ENCODE results near the gene ESD.
"Not testable (repeated sequence)": the region's sequence is repeated elsewhere in the genome, so short reads cannot be mapped to it uniquely, and the experiment has no call there.

The ESD gene

DNA sequence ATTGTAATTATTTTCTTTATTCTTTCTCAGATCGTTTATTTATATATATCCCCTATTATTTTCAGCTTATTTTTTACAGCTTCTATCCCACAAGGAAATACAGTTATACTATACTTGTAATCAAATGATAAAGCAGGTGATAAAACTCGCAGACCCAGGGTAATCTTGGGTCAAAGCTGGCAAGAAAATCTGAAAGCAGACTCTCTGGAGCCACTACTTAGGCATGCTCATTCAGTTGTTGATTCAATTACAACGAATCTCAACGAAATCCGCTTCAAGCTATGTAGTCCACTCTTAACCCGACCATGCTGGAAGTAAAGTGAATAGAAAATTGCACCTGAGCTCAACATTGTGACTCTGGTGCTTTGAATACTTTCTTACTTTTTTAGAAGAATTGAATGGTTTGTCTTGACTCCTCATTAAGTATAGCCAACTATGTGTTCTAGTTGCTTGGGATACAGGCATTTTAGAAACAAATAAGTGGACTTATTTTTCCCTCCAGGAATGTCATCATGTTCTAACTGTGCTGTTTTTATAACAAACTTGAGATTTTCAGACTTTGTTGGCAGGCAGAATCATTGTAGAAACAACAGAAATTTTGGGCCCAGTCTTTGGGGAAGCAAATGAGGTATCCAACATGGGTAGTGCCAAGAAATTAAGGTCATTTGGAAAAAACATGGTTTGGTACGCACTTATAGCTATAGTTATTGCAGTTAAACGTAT is 21.4 kb downstream of the ESD start:
- peaks cover 76% of the 10 kb centered on the region for H3K36me3 ChIP-seq
- TF ChIP-seq, protein P1, sequence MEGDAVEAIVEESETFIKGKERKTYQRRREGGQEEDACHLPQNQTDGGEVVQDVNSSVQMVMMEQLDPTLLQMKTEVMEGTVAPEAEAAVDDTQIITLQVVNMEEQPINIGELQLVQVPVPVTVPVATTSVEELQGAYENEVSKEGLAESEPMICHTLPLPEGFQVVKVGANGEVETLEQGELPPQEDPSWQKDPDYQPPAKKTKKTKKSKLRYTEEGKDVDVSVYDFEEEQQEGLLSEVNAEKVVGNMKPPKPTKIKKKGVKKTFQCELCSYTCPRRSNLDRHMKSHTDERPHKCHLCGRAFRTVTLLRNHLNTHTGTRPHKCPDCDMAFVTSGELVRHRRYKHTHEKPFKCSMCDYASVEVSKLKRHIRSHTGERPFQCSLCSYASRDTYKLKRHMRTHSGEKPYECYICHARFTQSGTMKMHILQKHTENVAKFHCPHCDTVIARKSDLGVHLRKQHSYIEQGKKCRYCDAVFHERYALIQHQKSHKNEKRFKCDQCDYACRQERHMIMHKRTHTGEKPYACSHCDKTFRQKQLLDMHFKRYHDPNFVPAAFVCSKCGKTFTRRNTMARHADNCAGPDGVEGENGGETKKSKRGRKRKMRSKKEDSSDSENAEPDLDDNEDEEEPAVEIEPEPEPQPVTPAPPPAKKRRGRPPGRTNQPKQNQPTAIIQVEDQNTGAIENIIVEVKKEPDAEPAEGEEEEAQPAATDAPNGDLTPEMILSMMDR (IDR thresholded peaks at IDR 0.05) = no peak
- H3K4me1 ChIP-seq (ENCODE audit: control insufficient read depth in 1 of 2, insufficient read depth in 1 of 2, low read depth in 1 of 2, low read length in 1 of 2) = no peaks in the 10 kb centered on the region
- no peak overlapping the region for H3K27ac ChIP-seq
- H3K4me3 ChIP-seq (ENCODE audit: low read depth in 1 of 2, low read length in 1 of 2) = no peak overlapping the region
- no peaks in the 10 kb centered on the region for H3K27me3 ChIP-seq
- no peaks in the 10 kb centered on the region for H3K9me3 ChIP-seq

DNA sequence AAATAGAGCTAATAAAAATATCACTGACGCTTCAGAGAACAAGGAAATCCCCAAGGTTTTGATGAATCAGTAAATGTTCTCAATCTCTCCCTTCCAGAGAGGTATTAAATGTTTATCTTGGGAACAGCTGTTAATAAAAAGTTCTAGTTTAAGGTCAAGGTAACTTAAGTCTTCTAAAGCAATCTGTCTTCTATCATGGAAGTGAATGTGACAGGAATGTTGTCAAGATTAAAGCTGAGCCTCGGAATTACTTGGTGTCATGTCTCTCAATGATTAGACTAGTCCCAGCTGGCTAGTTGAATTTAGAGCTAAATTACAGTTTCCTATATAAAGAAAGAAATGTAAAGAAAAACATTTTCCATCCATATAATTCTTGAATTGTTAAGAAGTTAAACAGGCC is 23.4 kb downstream of the ESD start:
- TF ChIP-seq, protein P1 (IDR thresholded peaks at IDR 0.05) = no peak
- Histone ChIP-seq H3K9me3 (no peaks in the 10 kb centered on the region), H3K36me3 (peaks cover 59% of the 10 kb centered on the region)

DNA sequence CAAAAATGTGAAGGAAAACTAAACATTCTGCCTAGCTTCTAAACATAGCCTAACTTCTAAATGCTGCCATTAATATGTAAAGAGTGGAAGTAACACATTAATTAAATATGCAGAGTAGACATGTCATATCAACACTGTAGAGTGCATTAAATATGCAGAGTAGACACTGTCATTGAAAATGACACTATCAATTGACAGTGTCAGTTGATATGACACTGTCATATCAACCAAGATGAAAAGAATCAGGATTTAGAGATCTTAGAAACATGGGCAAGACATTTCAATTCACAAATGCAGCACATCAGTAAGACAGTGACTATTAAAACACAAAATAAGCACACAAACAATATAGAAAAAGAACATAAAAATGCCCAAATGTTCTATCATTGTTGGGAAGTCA is 25.3 kb downstream of the ESD start:
- TF ChIP-seq, protein P1 (IDR thresholded peaks at IDR 0.05) = no peak
- H3K36me3 ChIP-seq = peaks cover 54% of the 10 kb centered on the region
- no peak overlapping the region for H3K27ac ChIP-seq
- H3K9me3 ChIP-seq = no peaks in the 10 kb centered on the region
- H3K4me3 ChIP-seq (ENCODE audit: low read depth in 1 of 2, low read length in 1 of 2) = no peak overlapping the region
- H3K27me3 ChIP-seq = no peaks in the 10 kb centered on the region
- no peaks in the 10 kb centered on the region for H3K4me1 ChIP-seq (ENCODE audit: control insufficient read depth in 1 of 2, insufficient read depth in 1 of 2, low read depth in 1 of 2, low read length in 1 of 2)

More for the DNA sequence above, 23.4 kb downstream of the ESD start:
- Histone ChIP-seq H3K4me1 (ENCODE audit: control insufficient read depth in 1 of 2, insufficient read depth in 1 of 2, low read depth in 1 of 2, low read length in 1 of 2) (no peaks in the 10 kb centered on the region), H3K4me3 (ENCODE audit: low read depth in 1 of 2, low read length in 1 of 2) (no peak overlapping the region), H3K27ac (no peak overlapping the region), H3K27me3 (no peaks in the 10 kb centered on the region)

DNA sequence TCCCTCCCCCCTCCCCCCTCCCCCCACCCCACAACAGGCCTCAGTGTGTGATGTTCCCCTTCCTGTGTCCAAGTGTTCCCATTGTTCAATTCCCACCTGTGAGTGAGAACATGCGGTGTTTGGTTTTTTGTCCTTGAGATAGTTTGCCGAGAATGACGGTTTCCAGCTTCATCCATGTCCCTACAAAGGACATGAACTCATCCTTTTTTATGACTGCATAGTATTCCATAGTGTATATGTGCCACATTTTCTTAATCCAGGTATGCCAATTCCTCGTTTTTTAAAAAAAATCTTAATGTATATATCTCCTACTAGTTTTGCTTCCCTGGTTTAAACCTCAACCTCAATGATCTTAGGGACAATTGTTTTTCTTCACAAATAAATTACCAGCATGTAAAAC is 27.0 kb downstream of the ESD start:
- H3K4me1 ChIP-seq (ENCODE audit: control insufficient read depth in 1 of 2, insufficient read depth in 1 of 2, low read depth in 1 of 2, low read length in 1 of 2); H3K4me3 ChIP-seq (ENCODE audit: low read depth in 1 of 2, low read length in 1 of 2); H3K27me3 ChIP-seq; H3K9me3 ChIP-seq; H3K27ac ChIP-seq: not testable (repeated sequence)
- peaks cover 39% of the 10 kb centered on the region for H3K36me3 ChIP-seq

DNA sequence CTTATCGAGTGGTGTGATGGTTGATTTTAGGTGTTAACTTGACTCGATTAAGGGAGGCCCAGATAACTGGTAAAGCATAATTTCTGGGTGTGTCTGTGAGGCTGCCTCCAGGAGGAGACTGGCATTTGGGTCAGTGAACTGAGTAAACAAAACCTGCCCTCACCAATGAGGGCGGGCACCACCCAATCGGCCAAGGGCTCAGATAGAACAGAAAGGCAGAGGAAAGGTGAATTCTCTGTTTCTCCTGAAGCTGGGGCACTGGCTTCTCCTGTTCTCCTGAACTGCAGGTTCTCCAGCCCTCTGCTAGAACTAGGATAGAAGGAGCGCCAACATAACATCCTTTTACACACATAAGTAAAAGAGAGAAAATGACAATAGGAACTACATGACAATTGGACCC is 35.1 kb downstream of the ESD start:
- TF ChIP-seq, protein P1 (IDR thresholded peaks at IDR 0.05) = no peak
- Histone ChIP-seq H3K36me3 (no peaks in the 10 kb centered on the region), H3K4me3 (ENCODE audit: low read depth in 1 of 2, low read length in 1 of 2) (no peak overlapping the region), H3K4me1 (ENCODE audit: control insufficient read depth in 1 of 2, insufficient read depth in 1 of 2, low read depth in 1 of 2, low read length in 1 of 2) (peaks cover 16 to 18% of the 10 kb centered on the region in 2 experiments), H3K27ac (no peak overlapping the region), H3K9me3 (no peaks in the 10 kb centered on the region), H3K27me3 (no peaks in the 10 kb centered on the region)

DNA sequence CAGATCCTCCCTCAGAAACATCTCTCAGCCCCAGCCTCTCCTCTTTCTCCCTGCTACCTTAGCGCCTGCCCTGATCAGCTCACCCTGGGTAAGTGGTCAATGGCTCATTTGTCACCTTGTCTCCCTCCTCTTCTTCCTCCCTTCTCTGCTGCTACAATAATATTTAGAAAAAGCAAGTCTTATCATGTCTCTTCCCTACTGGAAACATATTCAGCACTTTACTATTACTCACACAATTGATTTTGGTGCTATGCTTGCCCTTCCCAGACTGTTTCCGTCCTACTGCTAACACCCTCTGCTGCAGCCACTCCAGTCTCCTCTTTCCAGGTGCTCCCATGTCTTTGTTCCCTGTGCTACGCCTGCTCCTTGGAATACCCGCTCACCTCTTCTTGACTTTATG is 35.8 kb downstream of the ESD start:
- H3K4me3 ChIP-seq (ENCODE audit: low read depth in 1 of 2, low read length in 1 of 2) = no peak overlapping the region
- no peak overlapping the region for H3K27ac ChIP-seq
- TF ChIP-seq, protein P1 (IDR thresholded peaks at IDR 0.05) = no peak
- no peaks in the 10 kb centered on the region for H3K36me3 ChIP-seq
- H3K27me3 ChIP-seq = no peaks in the 10 kb centered on the region
- H3K9me3 ChIP-seq = no peaks in the 10 kb centered on the region
- peaks cover 17 to 18% of the 10 kb centered on the region in 2 experiments for H3K4me1 ChIP-seq (ENCODE audit: control insufficient read depth in 1 of 2, insufficient read depth in 1 of 2, low read depth in 1 of 2, low read length in 1 of 2)

Measured in neutrophil (primary cell).